UCSD-AML1 (cell line): Measurements from ENCODE around the gene LMNA.

Experiments used
- DNase-seq: peaks from one replicate; lab custom pipeline; 2025; ENCODE audit not compliant: unreplicated experiment; lab: John Stamatoyannopoulos, UW

Gene LMNA

GRCh38 chr1:156081917-156082308 lies 32.6 kb upstream of the LMNA start:
- no peak for DNase-seq

DNA sequence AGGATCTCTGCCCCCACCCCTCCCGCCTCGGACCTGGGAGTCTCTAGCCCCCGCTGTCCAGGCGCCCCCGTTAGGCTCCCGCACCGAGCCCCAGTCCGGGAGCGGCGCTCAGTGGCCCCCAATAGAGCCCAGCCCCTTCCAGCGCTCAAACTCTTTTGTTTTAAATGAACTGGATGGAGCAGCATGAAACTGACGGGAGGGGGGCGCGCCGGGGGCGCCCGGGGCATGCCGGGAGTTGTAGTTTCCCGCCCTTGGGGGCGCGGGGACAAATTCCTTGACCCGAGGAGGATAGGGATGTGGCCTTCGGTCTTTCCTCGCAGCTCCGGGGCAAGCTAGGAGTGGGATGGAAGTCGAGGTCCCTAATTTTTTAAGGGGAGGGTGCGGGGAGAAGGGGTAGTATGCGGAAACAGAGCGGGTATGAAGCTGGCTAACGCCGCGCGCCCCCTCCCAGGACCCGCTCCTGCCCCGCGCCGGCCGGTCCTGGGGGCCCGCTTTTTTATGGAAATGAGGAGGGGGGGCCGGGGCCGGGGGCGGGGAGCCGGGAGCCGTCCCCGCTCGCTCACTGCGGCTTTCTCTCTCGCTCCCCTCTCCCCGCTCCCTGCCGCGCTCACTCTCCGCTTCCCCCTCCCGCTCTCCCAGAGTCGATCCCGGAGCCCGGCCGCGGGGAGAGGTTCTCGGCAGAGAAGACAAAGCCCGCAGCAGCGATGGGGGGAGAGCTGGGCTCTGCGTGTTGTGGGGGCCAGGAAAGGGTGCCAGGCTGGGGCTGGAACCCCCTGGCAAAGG lies 32.0 kb upstream of the LMNA start, which contains the start of gene MEX3A:
TSS of gene MEX3A (minus strand) at position 157 of the 783 bp plus-strand sequence. CDS start 467 bp downstream, outside the sequence.
- DNase-seq, result peak; percentile 75

DNA sequence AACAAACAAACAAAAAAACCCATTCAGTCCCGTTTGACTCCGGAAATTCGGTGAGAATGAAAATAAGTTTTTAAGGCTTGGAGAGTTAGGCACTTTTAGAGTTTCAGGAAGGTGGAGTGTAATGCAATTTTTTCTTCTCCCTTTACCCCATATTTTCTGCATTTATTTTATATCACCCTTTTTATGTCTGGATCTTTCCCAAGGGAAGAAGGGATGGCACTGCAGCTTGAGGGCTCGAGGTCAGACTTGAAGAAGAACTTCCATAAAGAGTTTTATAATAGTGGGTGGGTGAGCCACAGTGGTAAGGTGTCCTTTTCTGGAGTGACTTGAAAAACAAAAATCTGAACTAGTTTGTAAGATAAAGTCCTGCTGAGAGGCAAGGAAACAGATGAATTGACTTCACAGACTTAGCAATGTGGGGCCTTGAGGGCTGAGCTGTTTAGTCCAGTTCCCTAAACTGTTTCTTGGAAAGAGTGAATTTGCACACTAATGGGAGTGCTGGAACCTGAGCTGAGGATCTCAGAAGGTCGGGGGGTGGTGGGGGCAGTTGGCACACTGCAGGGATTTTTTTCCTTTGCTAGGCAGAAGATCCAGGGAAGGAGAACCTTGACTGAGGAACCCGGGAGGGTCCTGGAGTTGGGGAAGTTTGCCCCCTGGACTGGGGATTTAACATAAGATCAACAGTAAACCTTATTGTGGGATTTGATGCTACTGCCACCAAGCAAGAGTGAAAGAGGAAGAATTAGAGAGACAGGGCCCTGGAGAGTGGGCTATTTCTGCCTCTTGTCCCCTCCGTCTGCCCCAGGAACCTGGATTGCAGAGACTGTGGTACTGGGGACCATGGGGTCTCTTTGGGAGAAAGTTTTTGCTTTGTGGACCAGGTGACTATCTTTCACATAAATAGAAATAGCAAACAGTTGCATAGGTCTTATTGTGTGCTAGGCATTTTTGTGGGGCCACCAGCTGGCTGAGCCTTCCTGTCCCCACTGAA lies 30.4 kb upstream of the LMNA start:
- no peak for DNase-seq

GRCh38 chr1:156086256-156086662 lies 28.3 kb upstream of the LMNA start:
- DNase-seq, result no peak

DNA sequence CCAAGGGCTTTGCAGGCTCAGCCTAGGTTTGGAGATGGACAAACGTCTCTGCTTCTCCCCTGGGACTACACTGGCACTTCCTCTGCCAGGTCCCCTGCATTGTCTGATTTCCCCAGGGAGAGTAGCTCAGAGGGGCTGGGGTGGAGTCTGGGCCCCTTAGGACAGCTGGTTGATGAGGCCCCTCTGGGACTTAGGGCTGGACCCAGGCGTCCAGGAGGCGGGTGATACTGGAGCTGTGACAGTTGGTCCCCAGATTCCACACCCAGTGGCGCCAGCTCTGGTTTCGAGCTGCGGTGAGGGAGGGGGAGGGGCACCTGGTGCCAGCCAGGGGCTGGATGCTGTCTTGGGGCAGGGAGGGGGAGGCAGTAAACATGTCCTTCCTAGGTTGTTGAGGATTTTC lies 24.8 kb upstream of the LMNA start:
- DNase-seq, result no peak

DNA sequence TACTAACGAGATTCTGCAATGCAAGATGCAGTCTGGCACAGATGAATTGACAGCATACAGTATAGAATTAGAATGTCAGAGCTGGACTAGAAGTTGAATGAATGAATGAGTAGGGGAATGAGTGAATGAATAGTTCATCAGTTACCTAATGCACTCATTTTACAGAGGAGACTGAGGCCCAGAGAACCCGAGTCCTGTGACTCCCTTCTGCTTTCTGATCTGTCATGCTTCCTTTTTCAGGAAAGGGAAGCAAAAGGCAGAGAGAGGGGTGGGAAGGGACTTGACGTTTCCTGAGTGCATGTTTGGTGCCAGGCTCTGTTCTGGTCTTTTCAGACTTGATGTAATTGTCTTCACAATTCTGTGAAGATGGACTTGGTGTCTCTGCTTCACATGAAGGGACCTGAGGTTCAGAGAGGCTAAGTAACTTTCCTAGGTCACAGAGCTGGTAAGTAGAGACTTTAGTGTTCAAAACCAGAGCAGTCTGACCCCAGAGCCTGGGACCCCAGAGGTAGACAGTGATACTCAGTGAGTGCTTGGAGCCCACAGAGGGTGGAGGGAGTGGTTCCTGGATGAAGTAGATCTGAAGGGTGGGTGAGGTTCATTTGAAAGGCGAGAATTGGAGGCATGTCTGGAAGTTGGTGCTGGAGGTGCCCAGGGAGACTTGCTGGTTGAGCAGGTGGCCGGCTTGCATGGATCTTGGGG lies 24.2 kb upstream of the LMNA start:
- no peak for DNase-seq

- DNase-seq, result peak; percentile 82
Observed at GRCh38 chr1:156090840-156091188, 23.7 kb upstream of the LMNA start.

DNA sequence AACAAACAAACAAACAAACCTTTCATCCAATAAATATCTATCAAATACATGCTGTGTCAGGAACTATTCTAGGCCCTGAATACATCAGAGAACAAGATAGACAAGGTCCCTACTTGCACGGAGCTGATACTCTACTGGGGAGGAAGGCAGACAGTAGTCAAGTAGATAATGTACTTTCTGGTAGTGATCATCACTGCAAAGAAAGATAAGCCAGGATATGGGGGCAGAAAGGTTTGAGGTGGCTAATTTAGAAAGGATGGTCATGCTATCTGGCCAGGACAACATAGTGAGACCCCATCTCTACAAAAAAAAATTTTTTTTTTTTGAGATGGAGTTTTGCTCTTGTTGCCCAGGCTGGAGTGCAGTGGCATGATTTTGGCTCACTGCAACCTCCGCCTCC lies 22.9 kb upstream of the LMNA start:
- DNase-seq, result no peak

DNA sequence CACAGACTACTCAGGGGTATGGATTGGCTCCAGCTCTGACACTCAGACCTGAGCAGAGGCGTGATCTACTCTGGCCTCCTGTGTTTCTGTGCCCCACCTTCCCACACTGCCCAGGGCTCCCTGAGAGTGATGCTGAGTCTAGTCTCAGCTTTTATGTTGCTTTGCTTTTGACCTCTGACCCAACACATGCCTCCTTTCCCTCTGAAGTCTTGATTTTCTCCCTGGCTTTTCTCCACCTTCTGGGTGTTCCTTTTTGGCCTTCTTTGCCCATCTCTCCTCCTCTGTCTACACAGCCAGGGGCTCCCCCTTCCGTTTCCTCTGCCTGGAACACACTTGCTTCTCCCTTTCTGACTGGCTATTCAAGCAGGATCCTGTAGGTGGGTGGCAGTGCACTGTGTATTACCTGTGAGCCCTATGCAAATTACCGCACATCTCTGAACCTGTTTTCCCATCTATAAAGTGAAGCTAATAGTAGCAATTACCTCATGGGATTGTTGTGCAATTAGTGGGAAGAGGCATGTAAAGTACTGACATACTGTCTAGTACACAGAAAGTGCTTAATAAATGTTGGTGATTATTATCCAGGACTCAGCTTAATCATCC lies 18.5 kb upstream of the LMNA start:
- DNase-seq, result no peak

- DNase-seq, result peak; percentile 83
Observed at GRCh38 chr1:156096640-156097391, 17.7 kb upstream of the LMNA start.

- DNase-seq, result no peak
Observed at GRCh38 chr1:156097499-156098178, 16.9 kb upstream of the LMNA start.

DNA sequence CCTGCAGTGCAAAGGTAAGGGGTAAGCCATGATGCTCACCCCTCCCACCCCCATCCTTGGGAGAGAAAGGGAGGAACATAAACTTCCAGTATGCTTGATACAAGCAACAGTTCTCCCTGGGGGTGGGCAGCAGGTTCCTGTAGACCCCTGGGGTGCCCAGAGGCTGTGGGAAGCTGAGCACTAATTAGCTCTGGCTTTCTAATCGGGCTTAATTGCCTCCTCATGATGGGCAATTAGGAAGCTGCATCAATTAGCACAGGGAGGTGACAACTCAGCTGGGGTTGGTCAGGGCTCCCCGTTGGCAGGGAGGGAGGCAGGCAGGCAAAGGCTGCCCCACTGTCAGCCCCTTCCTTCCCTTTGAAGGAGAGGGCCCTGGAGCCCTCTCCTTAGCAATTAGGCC lies 15.7 kb upstream of the LMNA start:
- no peak for DNase-seq

GRCh38 chr1:156099282-156099681 lies 15.2 kb upstream of the LMNA start:
- DNase-seq, result no peak

GRCh38 chr1:156100205-156100995 lies 14.1 kb upstream of the LMNA start:
- no peak for DNase-seq

- no peak for DNase-seq
Observed at GRCh38 chr1:156101880-156102279, 12.6 kb upstream of the LMNA start.

DNA sequence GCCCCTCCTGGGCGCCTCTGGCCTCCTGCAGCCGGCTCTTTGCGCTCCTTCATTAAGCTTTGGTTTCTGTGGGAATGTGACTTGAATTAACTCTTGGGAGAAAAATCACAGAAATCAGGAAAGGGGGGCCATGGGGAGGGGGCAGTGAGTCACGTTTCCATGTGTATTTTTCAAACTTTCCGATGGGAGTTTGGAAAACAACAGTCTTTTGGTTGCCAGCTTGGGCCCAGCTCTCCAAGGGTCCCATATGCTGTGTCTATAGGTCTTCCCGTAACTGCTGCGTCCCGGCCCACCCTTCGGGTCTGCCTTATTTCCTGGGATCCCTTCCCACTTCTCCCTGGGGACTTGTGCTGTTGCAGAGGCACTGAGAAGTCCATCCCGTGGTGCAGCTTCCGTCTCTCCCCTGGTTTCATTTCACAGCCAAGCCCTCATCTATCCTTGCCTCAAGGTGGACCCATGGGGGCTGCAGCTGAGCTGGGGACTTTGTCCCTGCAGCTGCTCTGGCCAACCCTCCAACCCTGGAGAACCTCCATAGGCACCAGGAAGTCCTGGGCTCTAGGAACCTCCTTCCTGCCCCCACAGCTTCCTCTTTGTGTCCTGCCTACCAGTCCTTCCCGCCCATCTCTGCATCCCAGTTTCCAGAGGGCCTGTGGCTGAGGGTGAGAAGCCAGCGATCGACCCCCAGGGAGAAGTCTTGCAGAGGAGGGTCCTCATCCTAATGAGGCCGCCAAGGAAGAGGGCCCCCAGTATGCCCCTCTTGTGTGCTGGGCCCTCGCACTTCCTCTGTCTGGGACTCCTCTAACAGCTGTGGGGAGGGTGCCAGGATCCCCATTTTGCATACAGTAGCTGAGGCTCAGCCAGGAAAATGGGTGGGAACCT lies 11.6 kb upstream of the LMNA start:
- peak; percentile 35 for DNase-seq

DNA sequence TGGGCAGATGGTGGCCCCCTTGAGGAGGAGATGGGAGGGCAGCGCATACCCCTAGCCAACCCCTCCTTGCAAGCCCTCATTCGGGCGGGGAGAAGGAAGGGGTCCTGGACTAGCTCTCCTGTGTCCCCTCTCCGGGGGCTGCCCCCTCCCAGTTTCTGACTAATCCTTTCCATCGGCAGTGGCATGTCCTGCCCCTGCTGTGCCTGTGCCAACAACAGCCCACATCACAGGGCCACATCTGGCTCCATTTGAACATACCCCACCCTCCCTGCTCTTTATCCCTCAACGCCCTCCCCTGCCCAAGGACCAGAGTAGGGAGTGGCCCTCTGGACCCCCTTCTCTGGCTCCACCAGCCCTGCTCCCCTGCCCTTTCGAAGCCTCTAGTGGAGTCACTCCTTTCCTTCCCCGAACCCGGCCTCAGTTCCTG lies 11.0 kb upstream of the LMNA start:
- no peak for DNase-seq
